ENCODE data around the gene DHRS3. TPM values are rescaled to one million over a fixed set of nuclear protein-coding genes. Genes with fewer than 3 reads are reported as not detected.
A peak's percentile ranks its signal among the peaks of the same experiment; 100 is the strongest.

Gene DHRS3
- total RNA-seq, 1 experiment from 2014 or later, result 54.5 TPM

DNA sequence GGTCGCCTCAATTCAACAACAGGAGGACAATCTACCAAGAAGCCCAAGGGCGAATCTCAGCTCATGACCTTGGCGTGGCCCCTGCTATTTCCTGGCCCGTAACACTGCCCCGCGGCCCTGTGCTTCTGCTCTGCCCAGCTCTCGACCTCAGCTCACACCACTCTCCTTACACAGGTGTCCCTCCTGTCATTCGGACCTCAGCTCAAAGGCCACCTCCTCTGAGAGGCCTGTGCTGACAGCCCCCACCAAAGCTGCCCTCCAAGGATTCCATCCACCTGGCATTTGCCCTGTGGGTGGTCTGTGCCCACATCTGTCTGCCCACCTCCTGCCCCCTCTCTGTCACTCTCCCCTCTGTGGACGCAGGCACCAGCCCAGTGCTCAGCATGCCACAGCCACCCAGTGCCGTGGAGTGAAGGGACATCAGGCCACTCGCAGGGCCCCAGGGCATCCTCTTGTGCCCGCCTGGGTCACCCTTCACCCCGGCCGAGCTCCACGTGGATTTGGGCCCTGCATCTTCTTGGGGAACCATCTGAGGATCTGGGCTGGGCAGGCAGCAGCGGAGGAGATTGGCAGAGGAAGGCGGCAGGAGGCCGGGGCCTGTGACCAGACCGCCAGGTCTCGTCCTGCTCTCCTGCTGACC is 70.3 kb downstream of the DHRS3 start:
- Histone ChIP-seq H4K20me1 (ENCODE audit: control insufficient read depth, insufficient read depth, insufficient read length) (no peaks in the 10 kb centered on the region), H2BK20ac (ENCODE audit: low read depth, low read length, poor library complexity, severe bottlenecking) (no peak overlapping the region), H3K18ac (ENCODE audit: insufficient read length, low read depth, low read length) (no peak overlapping the region), H2AK5ac (ENCODE audit: insufficient read length, low read length) (no peak overlapping the region), H3K23ac (ENCODE audit: insufficient read length, low read depth, low read length) (no peak overlapping the region), H3K79me2 (ENCODE audit: insufficient read depth, low read length) (no peaks in the 10 kb centered on the region), H4K5ac (ENCODE audit: insufficient read length, low read depth, low read length) (no peak overlapping the region), H3K56ac (ENCODE audit: insufficient read length, low read depth, low read length) (no peak overlapping the region), H2BK120ac (ENCODE audit: low read depth, low read length, poor library complexity, severe bottlenecking) (no peak overlapping the region), H3K9me3 (ENCODE audit: control insufficient read depth, low read depth, low read length) (no peaks in the 10 kb centered on the region), H3K14ac (ENCODE audit: insufficient read depth, low read length) (no peak overlapping the region), H3K27ac (ENCODE audit: insufficient read length, low read depth, low read length) (no peak overlapping the region), H3T11ph (ENCODE audit: low read length) (no peak overlapping the region), H4K8ac (replicated peaks; ENCODE audit: insufficient read length, low read depth, low read length) (no peak overlapping the region), H3K9ac (ENCODE audit: extremely low read depth, insufficient read length, low read length) (no peak overlapping the region), H3K27me3 (ENCODE audit: insufficient read depth, low read length) (no peaks in the 10 kb centered on the region), H2AFZ (ENCODE audit: low read length) (no peak overlapping the region), H3K4me1 (ENCODE audit: insufficient read depth, low read length) (no peaks in the 10 kb centered on the region; the same call in 1 of the 2 replicates), H3K4me2 (ENCODE audit: insufficient read depth, insufficient read length, low read length) (no peak overlapping the region), H2BK15ac (ENCODE audit: low read depth, low read length) (no peak overlapping the region; the same call in 1 of the 2 replicates), H3K23me2 (ENCODE audit: insufficient read length, low read depth, low read length, poor library complexity, severe bottlenecking) (no peaks in the 10 kb centered on the region), H3K4ac (ENCODE audit: low read depth, low read length) (no peak overlapping the region), H2BK12ac (ENCODE audit: insufficient read length, low read depth, low read length) (no peak overlapping the region), H3K79me1 (ENCODE audit: insufficient read depth, low read depth, low read length, poor library complexity, severe bottlenecking) (no peaks in the 10 kb centered on the region), H2BK5ac (ENCODE audit: insufficient read length, low read length) (no peak overlapping the region), H4K91ac (ENCODE audit: insufficient read length, low read depth, low read length) (no peak overlapping the region)
- no peak for DNase-seq
- Mint-ChIP-seq H3K4me1 (peaks cover 13 to 20% of the 10 kb centered on the region in 2 experiments), H3K36me3 (ENCODE audit: insufficient read depth in 1 of 3, low read depth in 3 of 3) (no peaks in the 10 kb centered on the region), H3K27ac (peak overlapping the region in 1 of 3 experiments; percentile 78; a peak in 2 of 7 replicates), H3K27me3 (ENCODE audit: low read depth) (no peaks in the 10 kb centered on the region; the same call in none of the 2 replicates), H3K4me3 (no peak overlapping the region), H3K9me3 (no peaks in the 10 kb centered on the region; a peak in 1 of 5 replicates)
- WGBS (ENCODE audit: extremely low coverage, insufficient read length, low lambda C conversion rate), result no CpG with 5 or more reads among the region's 20 CpGs
- TF ChIP-seq, protein P1, sequence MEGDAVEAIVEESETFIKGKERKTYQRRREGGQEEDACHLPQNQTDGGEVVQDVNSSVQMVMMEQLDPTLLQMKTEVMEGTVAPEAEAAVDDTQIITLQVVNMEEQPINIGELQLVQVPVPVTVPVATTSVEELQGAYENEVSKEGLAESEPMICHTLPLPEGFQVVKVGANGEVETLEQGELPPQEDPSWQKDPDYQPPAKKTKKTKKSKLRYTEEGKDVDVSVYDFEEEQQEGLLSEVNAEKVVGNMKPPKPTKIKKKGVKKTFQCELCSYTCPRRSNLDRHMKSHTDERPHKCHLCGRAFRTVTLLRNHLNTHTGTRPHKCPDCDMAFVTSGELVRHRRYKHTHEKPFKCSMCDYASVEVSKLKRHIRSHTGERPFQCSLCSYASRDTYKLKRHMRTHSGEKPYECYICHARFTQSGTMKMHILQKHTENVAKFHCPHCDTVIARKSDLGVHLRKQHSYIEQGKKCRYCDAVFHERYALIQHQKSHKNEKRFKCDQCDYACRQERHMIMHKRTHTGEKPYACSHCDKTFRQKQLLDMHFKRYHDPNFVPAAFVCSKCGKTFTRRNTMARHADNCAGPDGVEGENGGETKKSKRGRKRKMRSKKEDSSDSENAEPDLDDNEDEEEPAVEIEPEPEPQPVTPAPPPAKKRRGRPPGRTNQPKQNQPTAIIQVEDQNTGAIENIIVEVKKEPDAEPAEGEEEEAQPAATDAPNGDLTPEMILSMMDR (conservative IDR thresholded peaks at IDR 0.05), result no peak

Measured in H9 (cell line).